ENCODE data around the gene SLC9A3.

Gene SLC9A3

GRCh38 chr5:455806-456205, 68.4 kb downstream of the SLC9A3 start:
- ChIA-PET POLR2A (no interaction called here), CTCF (interaction anchor here (0.9 kb wide), 1 partner anchor 9 kb away, joined by 4 read pairs; no protein-coding TSS in a partner anchor)
- H3K4me1 ChIP-seq (ENCODE audit: control insufficient read depth, insufficient read depth, low read length) = no peaks in the 10 kb centered on the region
- no peaks in the 10 kb centered on the region for H3K9me3 ChIP-seq (ENCODE audit: control insufficient read depth, insufficient read depth, low read depth, low read length)
- TF ChIP-seq ZNF623 (tag by site-specific recombination; IDR thresholded peaks at IDR 0.05) (no peak), PRDM6 (tag by site-specific recombination; IDR thresholded peaks at IDR 0.05) (no peak), SP2 (tag by site-specific recombination; IDR thresholded peaks at IDR 0.05) (no peak), ZNF138 (tag by site-specific recombination; IDR thresholded peaks at IDR 0.05; ENCODE audit: borderline replicate concordance) (no peak), MZF1 (tag by site-specific recombination; IDR thresholded peaks at IDR 0.05; ENCODE audit: borderline replicate concordance) (no peak), ZNF610 (tag by site-specific recombination; IDR thresholded peaks at IDR 0.05; ENCODE audit: borderline replicate concordance) (no peak), ZNF114 (tag by site-specific recombination; IDR thresholded peaks at IDR 0.05) (no peak), SP3 (tag by site-specific recombination; IDR thresholded peaks at IDR 0.05) (no peak), ZNF792 (tag by site-specific recombination; IDR thresholded peaks at IDR 0.05) (no peak), ZNF530 (tag by site-specific recombination; IDR thresholded peaks at IDR 0.05; ENCODE audit: low read depth) (no peak), ZNF514 (tag by site-specific recombination; IDR thresholded peaks at IDR 0.05) (no peak), OSR2 (tag by site-specific recombination; IDR thresholded peaks at IDR 0.05) (no peak), ZNF785 (tag by site-specific recombination; IDR thresholded peaks at IDR 0.05) (no peak), ZNF157 (tag by site-specific recombination; IDR thresholded peaks at IDR 0.05) (no peak), GLIS1 (tag by site-specific recombination; IDR thresholded peaks at IDR 0.05) (no peak), ZNF10 (tag by site-specific recombination; IDR thresholded peaks at IDR 0.05) (no peak), ZNF791 (tag by site-specific recombination; IDR thresholded peaks at IDR 0.05) (no peak), ZNF394 (tag by site-specific recombination; IDR thresholded peaks at IDR 0.05; ENCODE audit: borderline replicate concordance) (no peak)
- TF ChIP-seq, protein P1, sequence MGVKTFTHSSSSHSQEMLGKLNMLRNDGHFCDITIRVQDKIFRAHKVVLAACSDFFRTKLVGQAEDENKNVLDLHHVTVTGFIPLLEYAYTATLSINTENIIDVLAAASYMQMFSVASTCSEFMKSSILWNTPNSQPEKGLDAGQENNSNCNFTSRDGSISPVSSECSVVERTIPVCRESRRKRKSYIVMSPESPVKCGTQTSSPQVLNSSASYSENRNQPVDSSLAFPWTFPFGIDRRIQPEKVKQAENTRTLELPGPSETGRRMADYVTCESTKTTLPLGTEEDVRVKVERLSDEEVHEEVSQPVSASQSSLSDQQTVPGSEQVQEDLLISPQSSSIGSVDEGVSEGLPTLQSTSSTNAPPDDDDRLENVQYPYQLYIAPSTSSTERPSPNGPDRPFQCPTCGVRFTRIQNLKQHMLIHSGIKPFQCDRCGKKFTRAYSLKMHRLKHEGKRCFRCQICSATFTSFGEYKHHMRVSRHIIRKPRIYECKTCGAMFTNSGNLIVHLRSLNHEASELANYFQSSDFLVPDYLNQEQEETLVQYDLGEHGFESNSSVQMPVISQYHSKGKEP (tag by site-specific recombination; IDR thresholded peaks at IDR 0.05) = no peak
- TF ChIP-seq, protein P2, sequence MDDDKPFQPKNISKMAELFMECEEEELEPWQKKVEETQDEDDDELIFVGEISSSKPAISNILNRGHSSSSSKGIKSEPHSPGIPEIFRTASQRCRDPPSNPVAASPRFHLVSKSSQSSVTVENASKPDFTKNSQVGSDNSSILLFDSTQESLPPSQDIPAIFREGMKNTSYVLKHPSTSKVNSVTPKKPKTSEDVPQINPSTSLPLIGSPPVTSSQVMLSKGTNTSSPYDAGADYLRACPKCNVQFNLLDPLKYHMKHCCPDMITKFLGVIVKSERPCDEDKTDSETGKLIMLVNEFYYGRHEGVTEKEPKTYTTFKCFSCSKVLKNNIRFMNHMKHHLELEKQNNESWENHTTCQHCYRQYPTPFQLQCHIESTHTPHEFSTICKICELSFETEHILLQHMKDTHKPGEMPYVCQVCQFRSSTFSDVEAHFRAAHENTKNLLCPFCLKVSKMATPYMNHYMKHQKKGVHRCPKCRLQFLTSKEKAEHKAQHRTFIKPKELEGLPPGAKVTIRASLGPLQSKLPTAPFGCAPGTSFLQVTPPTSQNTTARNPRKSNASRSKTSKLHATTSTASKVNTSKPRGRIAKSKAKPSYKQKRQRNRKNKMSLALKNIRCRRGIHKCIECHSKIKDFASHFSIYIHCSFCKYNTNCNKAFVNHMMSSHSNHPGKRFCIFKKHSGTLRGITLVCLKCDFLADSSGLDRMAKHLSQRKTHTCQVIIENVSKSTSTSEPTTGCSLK (tag by site-specific recombination; IDR thresholded peaks at IDR 0.05) = no peak
- peaks cover 31 to 94% of the 10 kb centered on the region in 2 experiments for H3K36me3 ChIP-seq (ENCODE audit: control insufficient read depth in 2 of 2, insufficient read depth in 1 of 2, low read length in 2 of 2)
- H3K4me3 ChIP-seq (ENCODE audit: low read depth, low read length) = no peak overlapping the region
- no peak overlapping the region for H3K27ac ChIP-seq (ENCODE audit: extremely low read depth, low read depth, low read length)

DNA sequence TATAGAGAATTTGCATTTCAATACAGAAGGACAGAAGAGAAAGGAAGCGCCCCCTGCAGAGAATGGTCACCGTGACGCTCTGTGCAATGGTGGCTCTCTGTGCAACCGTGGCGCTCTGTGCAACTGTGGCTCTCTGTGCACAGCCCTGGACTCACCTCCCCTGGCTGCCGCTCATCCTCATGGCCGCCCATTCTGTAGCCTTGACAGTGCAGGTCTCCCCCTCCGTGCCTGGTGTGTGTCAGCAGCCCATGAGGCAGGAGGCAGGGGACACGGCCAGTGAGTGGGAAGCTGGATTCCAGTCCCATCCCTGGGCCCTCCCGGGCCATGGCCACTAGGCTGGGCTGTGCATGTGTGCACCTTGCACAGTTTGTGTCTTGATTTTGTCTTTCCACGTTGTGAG, 69.3 kb downstream of the SLC9A3 start:
- H3K4me3 ChIP-seq (ENCODE audit: low read depth, low read length) = no peak overlapping the region
- H3K4me1 ChIP-seq (ENCODE audit: control insufficient read depth, insufficient read depth, low read length) = no peaks in the 10 kb centered on the region
- CTCF ChIA-PET = interaction anchor here (0.9 kb wide), 1 partner anchor 9 kb away, joined by 4 read pairs; no protein-coding TSS in a partner anchor
- POLR2A ChIA-PET = no interaction called here
- H3K27ac ChIP-seq (ENCODE audit: extremely low read depth, low read depth, low read length) = no peak overlapping the region
- no peaks in the 10 kb centered on the region for H3K9me3 ChIP-seq (ENCODE audit: control insufficient read depth, insufficient read depth, low read depth, low read length)
- peaks cover 35 to 92% of the 10 kb centered on the region in 2 experiments for H3K36me3 ChIP-seq (ENCODE audit: control insufficient read depth in 2 of 2, insufficient read depth in 1 of 2, low read length in 2 of 2)
- TF ChIP-seq ZNF302 (tag by site-specific recombination; IDR thresholded peaks at IDR 0.05; ENCODE audit: low read depth) (no peak), ZNF629 (tag by site-specific recombination; IDR thresholded peaks at IDR 0.05) (no peak), SCRT2 (tag by site-specific recombination; IDR thresholded peaks at IDR 0.05) (no peak), ZNF391 (tag by site-specific recombination; IDR thresholded peaks at IDR 0.05; ENCODE audit: borderline replicate concordance, low read depth) (no peak), ZNF146 (tag by site-specific recombination; IDR thresholded peaks at IDR 0.05) (no peak), ELK4 (IDR thresholded peaks at IDR 0.05; ENCODE audit: borderline replicate concordance, low read depth, low read length) (no peak), ZBTB49 (tag by site-specific recombination; IDR thresholded peaks at IDR 0.05; ENCODE audit: low read depth) (no peak), ZNF623 (tag by site-specific recombination; IDR thresholded peaks at IDR 0.05) (no peak), ZNF292 (tag by site-specific recombination; IDR thresholded peaks at IDR 0.05; ENCODE audit: borderline replicate concordance, low read depth) (no peak), OSR2 (tag by site-specific recombination; IDR thresholded peaks at IDR 0.05) (no peak), ZNF138 (tag by site-specific recombination; IDR thresholded peaks at IDR 0.05; ENCODE audit: borderline replicate concordance) (no peak)
